Activated T-helper 9 cell treated with anti-CD3 and anti-CD28 coated beads, Interleukin-2, amount 50 U/mL, for 16 hours (primary cell): ENCODE measurements around the gene STIM1.
"Not testable (repeated sequence)": the region's sequence is repeated elsewhere in the genome, so short reads cannot be mapped to it uniquely, and the experiment has no call there.

Experiments
- DNase-seq: peaks from one replicate; pipeline ENCODE4 v3.0.0-alpha.2; 2020; ENCODE audit warnings: low read depth

STIM1 gene

GRCh38 chr11:3983101-3983500 lies 127.6 kb downstream of the STIM1 start:
- no peak for DNase-seq

- peak; percentile 8 for DNase-seq
These were observed 129.4 kb downstream of the STIM1 start for GRCh38 chr11:3984896-3985295.

GRCh38 chr11:3985631-3986030 lies 130.2 kb downstream of the STIM1 start:
- DNase-seq: no peak

DNA sequence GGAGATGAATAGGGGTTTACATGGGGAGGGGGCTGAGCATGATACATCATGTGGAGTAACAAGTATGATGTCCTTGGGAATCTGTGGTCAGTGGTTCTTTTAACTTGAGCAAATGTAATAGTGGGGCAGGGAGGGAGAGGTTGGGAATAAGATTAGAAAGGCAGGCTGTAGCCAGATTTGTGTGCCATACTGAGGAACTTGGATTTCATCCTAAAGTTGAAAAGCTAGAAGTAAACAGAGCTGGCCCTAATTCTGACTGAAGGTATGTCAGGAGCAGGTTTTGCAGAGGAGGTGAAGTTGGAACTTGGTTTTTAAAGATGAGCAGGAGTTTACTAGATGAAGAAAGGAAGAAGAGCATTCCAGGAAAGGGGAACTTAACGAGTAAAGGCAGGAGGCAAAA lies 130.8 kb downstream of the STIM1 start:
- DNase-seq: no peak

GRCh38 chr11:3989276-3989920 lies 133.9 kb downstream of the STIM1 start:
- no peak for DNase-seq

- DNase-seq: no peak
These were observed 134.4 kb downstream of the STIM1 start for GRCh38 chr11:3989921-3990290.

DNA sequence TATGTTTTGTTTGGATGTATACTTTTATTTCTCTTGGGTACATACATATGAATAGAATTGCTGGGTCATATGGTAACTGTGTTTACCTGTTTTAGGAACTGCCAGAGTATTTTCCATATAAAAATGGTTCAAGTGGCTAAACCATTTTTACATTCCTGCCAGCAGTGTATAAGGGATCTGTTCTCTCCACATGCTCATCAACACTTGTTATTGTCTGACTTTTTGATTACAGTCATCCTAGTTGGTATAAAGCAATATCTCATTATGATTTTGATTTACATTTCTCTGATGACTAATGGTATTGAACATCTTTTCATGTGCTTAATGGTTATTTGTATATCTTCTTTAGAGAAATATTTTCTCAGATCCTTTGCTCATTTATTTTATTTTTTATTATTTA lies 134.9 kb downstream of the STIM1 start:
- DNase-seq: no peak

- no peak for DNase-seq
These were observed 137.5 kb downstream of the STIM1 start for GRCh38 chr11:3992964-3993363.

DNA sequence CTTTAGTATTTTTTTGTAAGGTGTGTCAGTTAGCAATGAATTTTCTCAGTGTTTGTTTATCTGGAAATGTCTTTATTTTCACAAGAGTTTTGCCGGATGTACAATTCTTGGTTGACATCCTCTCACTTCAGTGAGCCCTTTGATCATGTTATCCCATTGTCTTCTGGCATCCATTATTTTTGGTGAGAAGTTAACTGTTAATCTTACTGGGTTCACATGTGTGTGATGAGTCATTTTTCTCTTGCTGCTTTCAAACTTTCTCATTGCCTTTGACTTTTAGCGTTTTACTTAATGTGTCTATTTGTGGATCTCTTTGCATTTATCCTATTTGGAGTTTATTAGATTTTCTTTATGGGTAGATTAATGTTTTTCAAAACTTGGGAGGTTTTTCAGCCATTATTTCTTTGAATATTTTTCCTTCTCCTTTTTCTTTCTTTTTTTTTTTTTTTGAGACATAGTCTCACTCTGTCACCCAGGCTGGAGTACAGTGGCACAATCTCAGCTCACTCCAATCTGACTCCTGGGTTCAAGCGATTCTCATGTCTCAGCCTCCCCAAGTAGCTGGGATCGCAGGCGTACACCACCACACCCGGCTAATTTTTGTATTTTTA lies 138.7 kb downstream of the STIM1 start:
- no peak for DNase-seq

DNA sequence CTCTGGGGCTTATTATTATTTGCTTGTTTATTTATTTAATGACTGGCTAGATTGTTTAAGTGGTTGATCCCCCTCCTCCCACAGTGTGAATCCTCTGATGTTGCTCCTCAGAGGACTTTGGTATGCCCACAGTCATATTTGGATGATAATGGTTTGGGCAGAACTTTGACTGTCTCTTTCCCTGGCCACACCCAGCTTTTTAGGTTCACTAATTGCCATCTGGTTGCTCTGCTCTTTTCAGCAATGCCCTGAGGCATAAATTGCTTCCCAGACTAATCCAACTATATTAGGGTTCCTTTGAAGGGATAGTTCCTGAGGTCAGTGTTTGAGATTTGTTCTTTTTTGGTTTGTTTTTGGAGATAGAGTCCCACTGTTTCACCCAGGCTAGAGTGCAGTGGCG lies 139.8 kb downstream of the STIM1 start:
- no peak for DNase-seq

GRCh38 chr11:3995949-3996554 lies 140.6 kb downstream of the STIM1 start:
- no peak for DNase-seq

GRCh38 chr11:3996651-3997050 lies 141.2 kb downstream of the STIM1 start:
- DNase-seq: no peak

DNA sequence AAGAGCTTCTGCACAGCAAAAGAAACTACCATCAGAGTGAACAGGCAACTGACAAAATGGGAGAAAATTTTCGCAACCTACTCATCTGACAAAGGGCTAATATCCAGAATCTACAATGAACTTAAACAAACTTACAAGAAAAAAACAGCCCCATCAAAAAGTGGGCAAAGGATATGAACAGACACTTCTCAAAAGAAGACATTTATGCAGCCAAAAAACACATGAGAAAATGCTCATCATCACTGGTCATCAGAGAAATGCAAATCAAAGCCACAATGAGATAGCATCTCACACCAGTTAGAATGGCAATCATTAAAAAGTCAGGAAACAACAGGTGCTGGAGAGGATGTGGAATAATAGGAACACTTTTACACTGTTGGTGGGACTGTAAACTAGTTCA lies 149.3 kb downstream of the STIM1 start:
- DNase-seq: not testable (repeated sequence)

DNA sequence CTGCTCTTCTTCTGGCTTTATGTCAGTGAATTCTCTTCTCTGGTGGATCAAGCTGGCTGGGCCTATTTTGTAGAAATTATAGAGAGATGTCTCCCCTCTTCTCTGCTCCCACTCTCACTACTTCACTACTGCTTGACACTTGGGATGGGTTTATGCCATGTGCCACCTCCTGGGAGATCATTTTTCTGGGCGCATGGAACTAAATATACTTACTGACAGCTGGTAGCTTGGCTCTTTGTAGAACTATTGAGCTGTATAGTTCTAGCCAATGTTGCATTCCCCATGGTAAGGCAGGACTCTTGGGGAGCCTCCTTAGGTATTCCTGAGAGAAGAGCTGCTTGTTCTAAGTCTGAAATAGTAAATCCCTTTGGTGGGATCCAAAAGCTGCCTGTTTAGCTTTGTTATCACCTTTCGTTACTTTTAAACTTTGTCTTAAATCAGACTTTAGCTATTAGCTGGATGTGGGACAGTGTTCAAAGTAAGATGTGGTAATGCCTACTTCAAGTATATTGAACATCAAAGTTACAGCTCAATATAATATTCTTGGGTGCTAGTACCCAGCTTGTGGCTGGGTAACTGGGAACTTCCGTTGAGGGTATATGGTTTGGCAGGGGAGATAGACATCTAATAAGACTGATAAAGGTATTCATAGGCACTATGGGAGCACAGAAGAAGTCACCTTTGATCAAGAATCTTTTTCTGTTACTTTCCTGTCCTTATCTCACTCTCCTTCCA lies 151.6 kb downstream of the STIM1 start:
- DNase-seq: no peak

DNA sequence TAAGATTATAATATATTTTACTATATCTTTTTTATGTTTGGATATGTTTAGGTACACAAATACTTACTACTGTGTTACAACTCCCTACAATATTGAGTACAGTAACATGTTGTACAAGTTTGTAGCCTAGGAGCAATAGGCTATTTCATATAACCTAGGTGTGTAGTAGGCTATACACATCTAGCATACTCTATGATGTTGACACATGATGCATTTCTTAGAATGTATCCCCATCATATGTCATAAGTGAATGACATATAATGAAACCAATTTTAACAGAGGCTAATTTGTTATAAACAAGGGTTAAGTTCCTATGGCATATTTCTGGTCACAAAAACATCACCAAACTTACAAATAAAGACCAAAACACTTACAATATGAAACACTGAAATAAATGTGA lies 152.7 kb downstream of the STIM1 start:
- DNase-seq: no peak

GRCh38 chr11:4016602-4017001 lies 161.1 kb downstream of the STIM1 start:
- DNase-seq: not testable (repeated sequence)

DNA sequence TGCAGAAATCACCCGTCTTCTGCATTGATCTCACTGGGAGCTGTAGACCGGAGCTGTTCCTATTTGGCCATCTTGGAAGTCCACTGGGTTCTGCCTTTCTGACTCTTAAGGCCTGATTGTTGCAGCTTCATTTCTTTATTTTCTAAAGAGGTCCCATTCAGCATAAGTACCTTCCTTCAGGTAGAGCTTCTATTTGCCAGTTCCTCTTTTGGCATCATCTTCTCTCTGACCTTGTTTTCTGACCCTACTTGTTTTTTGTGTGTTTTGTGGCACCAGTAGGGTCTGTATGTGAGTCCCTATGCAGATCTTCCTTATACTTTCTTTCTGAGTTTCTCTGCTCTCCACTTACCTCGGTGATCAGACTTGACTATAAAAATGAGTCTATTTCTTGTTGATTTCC lies 161.7 kb downstream of the STIM1 start:
- DNase-seq: no peak

GRCh38 chr11:4018641-4019040 lies 163.2 kb downstream of the STIM1 start:
- DNase-seq: no peak

DNA sequence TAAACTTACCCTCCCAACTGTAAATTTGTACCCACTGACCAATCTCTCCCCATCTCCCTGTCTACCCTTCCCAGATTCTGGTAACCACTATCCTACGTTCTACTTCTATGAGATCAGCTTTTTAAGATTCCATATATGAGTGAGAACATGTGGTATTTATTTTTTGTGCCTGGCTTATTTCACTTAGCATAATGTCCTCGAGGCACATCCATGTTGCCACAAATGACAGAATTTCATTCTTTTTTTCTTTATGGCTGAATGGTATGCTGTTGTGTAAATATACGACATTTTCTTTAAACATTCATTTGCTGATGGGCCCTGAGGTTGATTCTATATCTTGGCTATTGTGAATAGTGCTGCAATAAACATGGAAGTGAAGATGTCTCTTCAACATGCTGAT lies 164.4 kb downstream of the STIM1 start:
- DNase-seq: no peak

DNA sequence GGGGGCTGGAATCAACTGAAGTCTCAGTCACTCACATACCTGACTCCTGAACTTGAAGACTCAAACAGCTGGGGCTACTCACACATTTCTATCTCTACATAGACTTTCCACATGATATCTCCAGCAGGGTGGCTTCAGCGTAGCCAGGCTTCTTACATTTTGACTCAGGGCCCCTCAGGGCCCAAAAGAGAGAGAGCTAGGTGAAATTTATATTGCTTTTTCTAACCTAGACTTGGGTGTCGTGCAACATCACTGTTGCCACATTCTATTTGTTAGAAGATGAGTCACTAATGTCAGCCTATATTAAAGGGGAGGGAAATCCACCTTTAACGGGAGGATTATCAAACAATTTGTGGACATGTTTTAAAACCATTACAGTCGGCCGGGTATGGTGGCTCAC lies 167.2 kb downstream of the STIM1 start:
- no peak for DNase-seq

- no peak for DNase-seq
These were observed 169.9 kb downstream of the STIM1 start for GRCh38 chr11:4025248-4025966.

DNA sequence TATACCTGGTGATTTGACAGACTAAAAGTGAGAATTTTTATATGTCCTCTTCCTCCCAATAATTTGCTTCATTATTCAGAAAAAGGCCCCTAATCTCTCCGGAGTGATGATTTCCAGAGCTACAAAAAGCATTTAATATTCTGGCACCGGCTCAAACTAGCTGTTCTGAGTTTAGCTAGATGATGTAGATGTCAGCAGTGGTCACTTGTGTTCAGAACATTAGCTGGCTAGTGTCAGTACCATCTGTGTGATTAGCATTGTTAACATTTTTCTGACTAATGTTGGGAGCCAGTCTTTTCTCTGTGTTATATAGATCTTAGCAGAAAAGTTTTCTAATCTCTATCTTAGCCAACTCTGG lies 170.5 kb downstream of the STIM1 start:
- DNase-seq: no peak

DNA sequence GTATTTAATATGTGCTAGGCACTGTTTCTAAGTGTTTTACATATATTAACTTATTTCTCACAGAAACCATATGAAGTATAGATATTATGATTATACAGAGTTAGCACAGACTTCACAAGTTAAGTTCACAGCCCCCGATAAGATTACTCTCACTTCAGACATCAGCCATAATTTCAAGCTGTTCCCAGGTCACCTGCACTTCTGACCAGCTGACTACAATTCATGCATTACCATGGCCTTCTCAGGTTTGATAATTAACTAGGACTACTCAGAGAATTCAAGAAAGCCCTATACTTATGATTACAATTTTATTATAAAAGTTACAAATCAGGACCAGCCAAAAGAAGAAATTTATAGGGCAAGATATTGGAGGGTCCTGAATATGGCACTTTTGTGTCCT lies 170.9 kb downstream of the STIM1 start:
- DNase-seq: no peak
